Measurements from ENCODE around the gene MSRB3.

Gene MSRB3

GRCh38 chr12:65408441-65408840 lies 130.0 kb downstream of the MSRB3 start:
- in situ Hi-C loops (cut with MboI; ENCODE audit: low sequenced_read_pairs): no loop called here
- Histone ChIP-seq H3K4me3 (no peak overlapping the region), H3K27me3 (ENCODE audit: low read depth) (no peaks in the 10 kb centered on the region), H3K36me3 (replicated peaks) (no peaks in the 10 kb centered on the region), H3K9me3 (no peaks in the 10 kb centered on the region), H3K4me1 (no peaks in the 10 kb centered on the region)
- no peak for DNase-seq (ENCODE audit: low spot score in 2 of 2)

- no peaks in the 10 kb centered on the region for H3K36me3 ChIP-seq (replicated peaks)
- no peaks in the 10 kb centered on the region for H3K9me3 ChIP-seq
- H3K27me3 ChIP-seq (ENCODE audit: low read depth): no peaks in the 10 kb centered on the region
- H3K4me1 ChIP-seq: no peaks in the 10 kb centered on the region
- no peak for DNase-seq (ENCODE audit: low spot score in 2 of 2)
- in situ Hi-C loops (cut with MboI; ENCODE audit: low sequenced_read_pairs): no loop called here
- no peak overlapping the region for H3K4me3 ChIP-seq
Measured at GRCh38 chr12:65409726-65410125, 131.2 kb downstream of the MSRB3 start.

- Histone ChIP-seq H3K36me3 (replicated peaks) (no peaks in the 10 kb centered on the region), H3K4me3 (no peak overlapping the region), H3K27me3 (ENCODE audit: low read depth) (no peaks in the 10 kb centered on the region), H3K4me1 (no peaks in the 10 kb centered on the region), H3K9me3 (no peaks in the 10 kb centered on the region)
- DNase-seq (ENCODE audit: low spot score in 2 of 2): no peak
- in situ Hi-C loops (cut with MboI; ENCODE audit: low sequenced_read_pairs): no loop called here
Measured at GRCh38 chr12:65411171-65411570, 132.7 kb downstream of the MSRB3 start.

- H3K4me1 ChIP-seq: no peaks in the 10 kb centered on the region
- no peaks in the 10 kb centered on the region for H3K27me3 ChIP-seq (ENCODE audit: low read depth)
- no peaks in the 10 kb centered on the region for H3K9me3 ChIP-seq
- in situ Hi-C loops (cut with MboI; ENCODE audit: low sequenced_read_pairs): no loop called here
- no peaks in the 10 kb centered on the region for H3K36me3 ChIP-seq (replicated peaks)
- DNase-seq (ENCODE audit: low spot score in 2 of 2): no peak
- H3K4me3 ChIP-seq: no peak overlapping the region
Measured at GRCh38 chr12:65414526-65414925, 136.0 kb downstream of the MSRB3 start.

GRCh38 chr12:65415826-65416225 lies 137.3 kb downstream of the MSRB3 start:
- Histone ChIP-seq H3K4me3 (no peak overlapping the region), H3K27me3 (ENCODE audit: low read depth) (no peaks in the 10 kb centered on the region), H3K9me3 (no peaks in the 10 kb centered on the region), H3K4me1 (no peaks in the 10 kb centered on the region), H3K36me3 (replicated peaks) (no peaks in the 10 kb centered on the region)
- in situ Hi-C loops (cut with MboI; ENCODE audit: low sequenced_read_pairs): loop anchor here (5.0 kb wide), 1 partner anchor 41 kb away; no protein-coding TSS in a partner anchor
- DNase-seq (ENCODE audit: low spot score in 2 of 2): no peak

GRCh38 chr12:65419284-65420072 lies 141.0 kb downstream of the MSRB3 start:
- in situ Hi-C loops (cut with MboI; ENCODE audit: low sequenced_read_pairs): loop anchor here (5.0 kb wide), 1 partner anchor 38 kb away; no protein-coding TSS in a partner anchor
- H3K36me3 ChIP-seq (replicated peaks): no peaks in the 10 kb centered on the region
- H3K4me1 ChIP-seq: no peaks in the 10 kb centered on the region
- H3K4me3 ChIP-seq: no peak overlapping the region
- H3K27me3 ChIP-seq (ENCODE audit: low read depth): no peaks in the 10 kb centered on the region
- no peak for DNase-seq (ENCODE audit: low spot score in 2 of 2)
- H3K9me3 ChIP-seq: no peaks in the 10 kb centered on the region

GRCh38 chr12:65420941-65421340 lies 142.5 kb downstream of the MSRB3 start:
- in situ Hi-C loops (cut with MboI; ENCODE audit: low sequenced_read_pairs): no loop called here
- Histone ChIP-seq H3K27me3 (ENCODE audit: low read depth) (no peaks in the 10 kb centered on the region), H3K4me3 (no peak overlapping the region), H3K4me1 (no peaks in the 10 kb centered on the region), H3K9me3 (no peaks in the 10 kb centered on the region), H3K36me3 (replicated peaks) (no peaks in the 10 kb centered on the region)
- no peak for DNase-seq (ENCODE audit: low spot score in 2 of 2)

- in situ Hi-C loops (cut with MboI; ENCODE audit: low sequenced_read_pairs): no loop called here
- H3K9me3 ChIP-seq: no peaks in the 10 kb centered on the region
- peaks cover 21% of the 10 kb centered on the region for H3K4me1 ChIP-seq
- no peak overlapping the region for H3K4me3 ChIP-seq
- no peaks in the 10 kb centered on the region for H3K27me3 ChIP-seq (ENCODE audit: low read depth)
- H3K36me3 ChIP-seq (replicated peaks): no peaks in the 10 kb centered on the region
- no peak for DNase-seq (ENCODE audit: low spot score in 2 of 2)
Measured at GRCh38 chr12:65427646-65428045, 149.2 kb downstream of the MSRB3 start.

GRCh38 chr12:65430006-65430405 lies 151.5 kb downstream of the MSRB3 start:
- no peak for DNase-seq (ENCODE audit: low spot score in 2 of 2)
- Histone ChIP-seq H3K4me1 (peaks cover 21% of the 10 kb centered on the region), H3K27me3 (ENCODE audit: low read depth) (no peaks in the 10 kb centered on the region), H3K36me3 (replicated peaks) (no peaks in the 10 kb centered on the region), H3K4me3 (no peak overlapping the region), H3K9me3 (no peaks in the 10 kb centered on the region)
- in situ Hi-C loops (cut with MboI; ENCODE audit: low sequenced_read_pairs): no loop called here

- in situ Hi-C loops (cut with MboI; ENCODE audit: low sequenced_read_pairs): no loop called here
Measured at GRCh38 chr12:65430571-65431306, 152.3 kb downstream of the MSRB3 start.

GRCh38 chr12:65432114-65432513 lies 153.6 kb downstream of the MSRB3 start:
- peaks cover 14% of the 10 kb centered on the region for H3K4me1 ChIP-seq
- H3K4me3 ChIP-seq: no peak overlapping the region
- no peaks in the 10 kb centered on the region for H3K36me3 ChIP-seq (replicated peaks)
- H3K27me3 ChIP-seq (ENCODE audit: low read depth): no peaks in the 10 kb centered on the region
- no peaks in the 10 kb centered on the region for H3K9me3 ChIP-seq
- in situ Hi-C loops (cut with MboI; ENCODE audit: low sequenced_read_pairs): no loop called here
- DNase-seq (ENCODE audit: low spot score in 2 of 2): no peak

More at GRCh38 chr12:65430571-65431306, 152.3 kb downstream of the MSRB3 start:
- no peak overlapping the region for H3K4me3 ChIP-seq
- peaks cover 21% of the 10 kb centered on the region for H3K4me1 ChIP-seq
- H3K9me3 ChIP-seq: no peaks in the 10 kb centered on the region
- H3K36me3 ChIP-seq (replicated peaks): no peaks in the 10 kb centered on the region
- DNase-seq (ENCODE audit: low spot score in 2 of 2): peak in 1 of 2 experiments; percentile 17
- no peaks in the 10 kb centered on the region for H3K27me3 ChIP-seq (ENCODE audit: low read depth)

GRCh38 chr12:65432651-65433050 lies 154.2 kb downstream of the MSRB3 start:
- no peaks in the 10 kb centered on the region for H3K36me3 ChIP-seq (replicated peaks)
- no peak for DNase-seq (ENCODE audit: low spot score in 2 of 2)
- H3K4me3 ChIP-seq: no peak overlapping the region
- in situ Hi-C loops (cut with MboI; ENCODE audit: low sequenced_read_pairs): no loop called here
- H3K4me1 ChIP-seq: peaks cover 13% of the 10 kb centered on the region
- H3K27me3 ChIP-seq (ENCODE audit: low read depth): no peaks in the 10 kb centered on the region
- H3K9me3 ChIP-seq: no peaks in the 10 kb centered on the region

GRCh38 chr12:65434737-65435136 lies 156.3 kb downstream of the MSRB3 start:
- no peaks in the 10 kb centered on the region for H3K27me3 ChIP-seq (ENCODE audit: low read depth)
- H3K4me3 ChIP-seq: no peak overlapping the region
- peaks cover 19% of the 10 kb centered on the region for H3K4me1 ChIP-seq
- no peaks in the 10 kb centered on the region for H3K36me3 ChIP-seq (replicated peaks)
- no peak for DNase-seq (ENCODE audit: low spot score in 2 of 2)
- H3K9me3 ChIP-seq: no peaks in the 10 kb centered on the region
- in situ Hi-C loops (cut with MboI; ENCODE audit: low sequenced_read_pairs): no loop called here

- no peak overlapping the region for H3K4me3 ChIP-seq
- no peak for DNase-seq (ENCODE audit: low spot score in 2 of 2)
- no peaks in the 10 kb centered on the region for H3K9me3 ChIP-seq
- 0 out of 2 replicates have a peak, but pooled peaks cover 3% of the 10 kb centered on the region for H3K27me3 ChIP-seq (ENCODE audit: low read depth)
- H3K36me3 ChIP-seq (replicated peaks): no peaks in the 10 kb centered on the region
- peaks cover 6% of the 10 kb centered on the region for H3K4me1 ChIP-seq
- in situ Hi-C loops (cut with MboI; ENCODE audit: low sequenced_read_pairs): no loop called here
Measured at GRCh38 chr12:65443038-65443437, 164.6 kb downstream of the MSRB3 start.
